AG04450 (cell line): Measurements from ENCODE around the gene LAMC1. TPM values are rescaled to one million over a fixed set of nuclear protein-coding genes. Genes with fewer than 3 reads are reported as not detected.

ENCODE experiments used
- CTCF ChIA-PET: fragments of 300-600, 350-600 bp; formaldehyde crosslinking; extraction: SDS; loops from one replicate; lab custom pipeline; 2022; ENCODE audit warnings: antibody characterized with exemption, inconsistent platforms; lab: Charles Lee
- POLR2A ChIA-PET: fragments of 350-600 bp; formaldehyde crosslinking; extraction: SDS; loops from one replicate; lab custom pipeline; 2021; ENCODE audit warnings: antibody characterized with exemption, inconsistent platforms; lab: Yijun Ruan, JAX
- DNase-seq: peaks from one replicate; pipeline ENCODE4 v3.0.0-alpha.2; 2011; ENCODE audit warnings: low read depth, low spot score
- H3K27ac ChIP-seq: one replicate; pipeline ENCODE4 v1.5.1; 2012; ENCODE audit warnings: low read depth, low read length, control low read depth
- H3K27me3 ChIP-seq: one replicate; pipeline ENCODE4 v1.6.0; 2012; ENCODE audit warnings: low read length; ENCODE audit not compliant: control insufficient read depth, insufficient read depth
- H3K4me3 ChIP-seq: 2 replicates; pipeline ENCODE4 v1.5.1; 2011; ENCODE audit warnings: mild to moderate bottlenecking, low read depth, low read length, control low read depth
- H3K9me3 ChIP-seq: 2 replicates; pipeline ENCODE4 v1.5.1; 2012; ENCODE audit warnings: low read length; ENCODE audit not compliant: control insufficient read depth, insufficient read depth
- polyA plus RNA-seq: library from polyadenylated mRNA; depleted of rRNA; stranded (reverse); fragments of >200 nt; gene quantifications from 2 replicates; pipeline ENCODE4 v1.2.3, GENCODE V29; 2011
- TF ChIP-seq, protein P1 (sequence below): IDR thresholded peaks from 2 replicates; pipeline ENCODE4 v1.5.1; 2011; ENCODE audit warnings: low read depth, low read length, control low read depth, inconsistent platforms

Gene LAMC1
- polyA plus RNA-seq, 1 experiment: 348 TPM

DNA sequence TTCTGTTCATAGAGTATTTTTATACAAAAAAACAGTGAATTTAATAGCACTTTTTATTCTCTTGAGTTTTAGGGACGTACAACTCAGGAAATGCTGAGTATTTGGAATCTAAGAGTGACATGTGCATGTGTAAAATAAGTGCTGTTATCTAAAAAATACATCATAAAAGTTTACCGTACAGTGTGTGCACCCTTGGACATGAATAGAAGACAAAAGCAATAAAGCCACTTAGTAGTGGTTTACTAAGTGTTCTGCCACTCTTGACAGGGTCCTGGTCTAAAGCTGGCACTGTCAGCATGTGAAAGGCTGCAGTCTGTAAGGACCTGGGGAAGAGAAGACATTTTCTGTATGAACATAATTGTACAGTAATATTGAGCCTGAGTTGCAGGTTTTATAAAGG lies 51.0 kb downstream of the LAMC1 start:
- Histone ChIP-seq H3K27ac (no peak overlapping the region), H3K27me3 (no peaks in the 10 kb centered on the region), H3K9me3 (no peaks in the 10 kb centered on the region), H3K4me3 (no peak overlapping the region)
- TF ChIP-seq, protein P1, sequence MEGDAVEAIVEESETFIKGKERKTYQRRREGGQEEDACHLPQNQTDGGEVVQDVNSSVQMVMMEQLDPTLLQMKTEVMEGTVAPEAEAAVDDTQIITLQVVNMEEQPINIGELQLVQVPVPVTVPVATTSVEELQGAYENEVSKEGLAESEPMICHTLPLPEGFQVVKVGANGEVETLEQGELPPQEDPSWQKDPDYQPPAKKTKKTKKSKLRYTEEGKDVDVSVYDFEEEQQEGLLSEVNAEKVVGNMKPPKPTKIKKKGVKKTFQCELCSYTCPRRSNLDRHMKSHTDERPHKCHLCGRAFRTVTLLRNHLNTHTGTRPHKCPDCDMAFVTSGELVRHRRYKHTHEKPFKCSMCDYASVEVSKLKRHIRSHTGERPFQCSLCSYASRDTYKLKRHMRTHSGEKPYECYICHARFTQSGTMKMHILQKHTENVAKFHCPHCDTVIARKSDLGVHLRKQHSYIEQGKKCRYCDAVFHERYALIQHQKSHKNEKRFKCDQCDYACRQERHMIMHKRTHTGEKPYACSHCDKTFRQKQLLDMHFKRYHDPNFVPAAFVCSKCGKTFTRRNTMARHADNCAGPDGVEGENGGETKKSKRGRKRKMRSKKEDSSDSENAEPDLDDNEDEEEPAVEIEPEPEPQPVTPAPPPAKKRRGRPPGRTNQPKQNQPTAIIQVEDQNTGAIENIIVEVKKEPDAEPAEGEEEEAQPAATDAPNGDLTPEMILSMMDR: no peak
- CTCF ChIA-PET: no interaction called here
- POLR2A ChIA-PET: no interaction called here
- no peak for DNase-seq

DNA sequence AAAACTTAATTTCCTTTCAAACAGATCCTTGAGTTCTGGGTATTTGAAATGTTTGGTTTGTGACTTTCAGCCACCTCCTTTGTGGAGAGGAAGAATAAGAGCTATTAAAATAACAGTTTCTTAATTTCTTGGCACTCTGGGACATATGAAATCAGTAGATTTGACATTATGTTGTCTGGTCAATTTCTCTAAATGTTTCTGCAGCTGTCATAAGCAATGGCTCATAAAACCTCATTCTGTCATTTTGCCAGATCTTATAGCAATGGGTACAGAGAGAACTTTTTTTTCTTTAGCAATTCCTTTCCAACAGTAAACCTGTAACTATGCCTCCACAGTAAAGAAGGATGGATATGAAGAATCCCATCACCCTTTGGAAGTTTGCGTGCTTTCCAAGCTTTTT lies 52.6 kb downstream of the LAMC1 start:
- ChIA-PET CTCF (interaction anchor here (0.9 to 1.5 kb wide), 2 partner anchors 8 to 12 kb away, joined by 3 read pairs; no protein-coding TSS in a partner anchor), POLR2A (interaction anchor here (0.6 kb wide), 1 partner anchor 116 kb away, joined by 3 read pairs; no protein-coding TSS in a partner anchor)
- no peaks in the 10 kb centered on the region for H3K9me3 ChIP-seq
- no peak overlapping the region for H3K4me3 ChIP-seq
- no peak for DNase-seq
- TF ChIP-seq, protein P1: no peak
- H3K27ac ChIP-seq: no peak overlapping the region
- H3K27me3 ChIP-seq: no peaks in the 10 kb centered on the region

DNA sequence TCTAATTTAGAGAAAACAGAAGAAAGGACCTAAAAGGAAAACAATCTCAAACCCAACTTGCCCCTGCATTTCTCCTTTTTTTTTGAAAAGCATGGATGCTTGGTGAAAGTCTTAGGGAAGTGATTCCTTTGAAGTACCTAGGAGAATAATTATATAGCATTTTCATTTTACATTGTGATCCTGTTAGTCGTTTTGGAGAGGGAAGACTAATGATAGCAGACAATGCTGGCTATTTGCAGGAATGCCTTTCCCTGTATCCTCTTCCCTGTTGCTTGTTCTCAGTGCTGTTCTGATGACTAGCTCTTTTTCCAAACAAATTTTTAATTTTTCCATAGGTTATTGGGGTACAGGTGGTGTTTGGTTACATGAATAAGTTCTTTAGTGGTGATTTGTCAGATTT lies 53.9 kb downstream of the LAMC1 start:
- no peak for DNase-seq
- TF ChIP-seq, protein P1: no peak
- Histone ChIP-seq H3K27ac (no peak overlapping the region), H3K9me3 (no peaks in the 10 kb centered on the region), H3K27me3 (no peaks in the 10 kb centered on the region), H3K4me3 (no peak overlapping the region)
- CTCF ChIA-PET: interaction anchor here (0.8 kb wide), 1 partner anchor 14 kb away, joined by 4 read pairs; no protein-coding TSS in a partner anchor
- POLR2A ChIA-PET: no interaction called here

DNA sequence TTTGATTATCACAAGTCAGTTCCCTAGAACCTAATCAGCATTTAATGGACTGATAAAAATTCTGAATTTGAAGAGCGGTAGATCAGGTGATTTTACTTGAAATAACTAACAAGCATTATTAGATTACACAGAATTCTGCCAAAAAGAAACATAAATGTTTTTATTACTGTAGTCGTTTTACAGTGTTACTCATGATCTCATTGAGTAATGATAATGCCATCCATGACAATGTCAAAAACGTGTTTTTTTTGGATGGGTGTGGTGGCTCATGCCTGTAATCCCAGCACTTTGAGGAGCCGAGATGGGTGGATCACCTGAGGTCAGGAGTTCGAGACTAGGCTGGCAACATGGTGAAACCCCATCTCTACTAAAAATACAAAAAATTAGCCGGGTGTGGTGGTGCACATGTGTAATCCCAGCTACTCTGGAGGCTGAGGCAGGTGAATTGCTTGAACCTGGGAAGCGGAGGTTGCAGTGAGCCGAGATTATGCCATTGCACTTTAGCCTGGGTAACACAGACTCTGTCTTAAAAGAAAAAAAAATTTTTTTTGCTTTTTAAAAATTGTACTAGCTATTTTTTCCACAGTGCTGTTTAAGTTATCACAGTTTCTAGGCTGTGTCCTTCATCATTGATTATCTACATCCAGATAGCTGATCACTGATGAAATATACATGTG lies 56.6 kb downstream of the LAMC1 start:
- no peak for DNase-seq
- ChIA-PET CTCF (no interaction called here), POLR2A (interaction anchor here (0.6 to 1.4 kb wide), 6 partner anchors 8 to 49 kb away, joined by 3 to 11 read pairs (median 6); no protein-coding TSS in a partner anchor)
- Histone ChIP-seq H3K4me3 (no peak overlapping the region), H3K27ac (no peak overlapping the region), H3K27me3 (no peaks in the 10 kb centered on the region), H3K9me3 (no peaks in the 10 kb centered on the region)
- TF ChIP-seq, protein P1: no peak

DNA sequence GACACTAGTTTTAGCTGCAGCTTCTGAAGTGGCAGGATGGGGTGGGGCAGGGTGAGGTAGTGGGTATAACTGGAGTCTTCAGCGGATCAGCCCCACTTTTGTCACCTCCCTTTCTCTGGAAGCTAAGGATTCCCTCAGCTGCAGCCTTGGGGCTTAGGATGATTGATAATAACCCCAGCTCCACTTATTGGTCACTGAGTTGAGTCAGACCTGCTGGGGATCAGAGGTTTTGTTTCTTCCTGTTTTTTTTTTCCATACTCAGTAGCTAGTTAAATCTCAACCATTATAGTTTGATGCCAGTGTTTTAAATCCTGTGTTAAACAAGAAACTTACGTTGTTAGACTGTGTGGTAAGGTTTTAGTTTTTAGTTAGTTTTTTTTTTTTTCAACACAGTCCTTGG lies 57.2 kb downstream of the LAMC1 start:
- POLR2A ChIA-PET: interaction anchor here (1.0 to 1.4 kb wide), 6 partner anchors 9 to 25 kb away, joined by 3 to 11 read pairs (median 5); no protein-coding TSS in a partner anchor
- no peaks in the 10 kb centered on the region for H3K9me3 ChIP-seq
- CTCF ChIA-PET: interaction anchor here (0.7 kb wide), 1 partner anchor 279 kb away, joined by 3 read pairs; no protein-coding TSS in a partner anchor
- H3K27me3 ChIP-seq: no peaks in the 10 kb centered on the region
- no peak overlapping the region for H3K4me3 ChIP-seq
- no peak overlapping the region for H3K27ac ChIP-seq
- no peak for DNase-seq
- TF ChIP-seq, protein P1: no peak
